Measurements from ENCODE around the gene MAB21L2.

The MAB21L2 gene

DNA sequence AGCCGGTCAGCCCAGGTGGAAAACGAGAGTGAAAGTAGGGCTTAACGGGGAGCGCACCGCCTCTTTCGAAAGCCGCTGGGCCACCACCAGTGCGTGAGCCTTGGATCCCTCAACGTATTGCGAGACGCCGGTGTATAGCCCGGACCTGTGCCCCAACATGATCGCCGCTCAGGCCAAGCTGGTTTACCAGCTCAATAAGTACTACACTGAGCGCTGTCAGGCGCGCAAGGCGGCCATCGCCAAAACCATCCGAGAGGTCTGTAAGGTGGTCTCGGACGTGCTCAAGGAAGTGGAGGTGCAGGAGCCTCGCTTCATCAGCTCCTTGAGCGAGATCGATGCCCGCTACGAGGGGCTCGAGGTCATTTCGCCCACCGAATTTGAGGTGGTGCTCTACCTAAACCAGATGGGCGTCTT is 929 bp downstream of the MAB21L2 start:
- no peaks in the 10 kb centered on the region for H3K27me3 ChIP-seq
- peak overlapping the region; percentile 50 to 55 for H3K4me3 ChIP-seq
- H3K4me1 ChIP-seq = peaks cover 0 to 10% (median 0%) of the 10 kb centered on the region in 4 donors
- TF ChIP-seq CTCF (IDR thresholded peaks at IDR 0.05) = no peak
- H3K27ac ChIP-seq = peak overlapping the region; percentile 53 to 68
- peaks cover 0 to 3% (median 0%) of the 10 kb centered on the region in 3 donors for H3K36me3 ChIP-seq
- intact Hi-C loops (cut with DNase I; ENCODE audit: low total_unique reads) = no loop called here
- no peaks in the 10 kb centered on the region for H3K9me3 ChIP-seq
- no peak for DNase-seq

- H3K36me3 ChIP-seq = peaks cover 0 to 3% (median 0%) of the 10 kb centered on the region in 3 donors
- peak in 1 of 2 experiments; percentile 16 for TF ChIP-seq CTCF (IDR thresholded peaks at IDR 0.05)
- DNase-seq = peak in 1 of 2 donors; percentile 74
- H3K4me1 ChIP-seq = peaks cover 0 to 10% (median 0%) of the 10 kb centered on the region in 4 donors
- intact Hi-C loops (cut with DNase I; ENCODE audit: low total_unique reads) = no loop called here
- peak overlapping the region; percentile 50 to 55 for H3K4me3 ChIP-seq
- peak overlapping the region; percentile 53 to 68 for H3K27ac ChIP-seq
- H3K27me3 ChIP-seq = no peaks in the 10 kb centered on the region
- H3K9me3 ChIP-seq = no peaks in the 10 kb centered on the region
These were observed 1.5 kb downstream of the MAB21L2 start for GRCh38 chr4:150583287-150584110.

- Histone ChIP-seq H3K9me3 (no peaks in the 10 kb centered on the region), H3K4me1 (peaks cover 0 to 10% (median 0%) of the 10 kb centered on the region in 4 donors), H3K4me3 (peak overlapping the region; percentile 50 to 55), H3K27ac (peak overlapping the region; percentile 53 to 68), H3K27me3 (no peaks in the 10 kb centered on the region), H3K36me3 (peaks cover 0 to 7% (median 0%) of the 10 kb centered on the region in 3 donors)
- no peak for TF ChIP-seq CTCF (IDR thresholded peaks at IDR 0.05)
- no peak for DNase-seq
- intact Hi-C loops (cut with DNase I; ENCODE audit: low total_unique reads) = no loop called here
These were observed 2.4 kb downstream of the MAB21L2 start for GRCh38 chr4:150584111-150584915.

DNA sequence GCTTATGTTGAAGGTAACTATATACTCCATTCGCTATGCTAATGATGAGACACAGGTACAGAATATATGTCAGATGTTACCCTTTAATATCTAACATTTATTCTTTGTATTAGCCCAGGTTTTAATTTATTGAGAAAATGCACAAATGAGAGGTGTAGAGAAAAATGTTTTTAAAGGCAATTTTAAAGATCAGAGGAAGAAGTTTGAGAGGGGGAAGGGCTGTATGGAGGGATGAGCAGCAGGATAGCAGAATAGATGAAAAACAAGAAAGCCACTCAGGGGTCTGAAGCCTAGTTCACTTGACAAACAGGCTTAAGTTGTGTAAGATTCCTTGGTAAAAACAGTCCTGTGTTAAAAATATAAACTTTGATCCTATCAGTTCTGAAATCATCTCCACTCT is 3.7 kb downstream of the MAB21L2 start:
- DNase-seq = no peak
- Histone ChIP-seq H3K9me3 (no peaks in the 10 kb centered on the region), H3K4me1 (peaks cover 0 to 10% (median 0%) of the 10 kb centered on the region in 4 donors), H3K36me3 (peaks cover 0 to 10% (median 0%) of the 10 kb centered on the region in 3 donors), H3K27me3 (no peaks in the 10 kb centered on the region), H3K4me3 (no peak overlapping the region), H3K27ac (no peak overlapping the region)
- intact Hi-C loops (cut with DNase I; ENCODE audit: low total_unique reads) = no loop called here
- TF ChIP-seq CTCF (IDR thresholded peaks at IDR 0.05) = no peak

GRCh38 chr4:150586162-150586810 is 4.3 kb downstream of the MAB21L2 start:
- intact Hi-C loops (cut with DNase I; ENCODE audit: low total_unique reads) = no loop called here
- TF ChIP-seq CTCF (IDR thresholded peaks at IDR 0.05) = no peak
- Histone ChIP-seq H3K36me3 (peaks cover 0 to 10% (median 0%) of the 10 kb centered on the region in 3 donors), H3K27ac (no peak overlapping the region), H3K4me1 (peaks cover 0 to 10% (median 0%) of the 10 kb centered on the region in 4 donors), H3K27me3 (no peaks in the 10 kb centered on the region), H3K9me3 (no peaks in the 10 kb centered on the region), H3K4me3 (no peak overlapping the region)
- no peak for DNase-seq
